Measurements from ENCODE around the gene SLC27A5. TPM values are rescaled to one million over a fixed set of nuclear protein-coding genes. Genes with fewer than 3 reads are reported as not detected.

The SLC27A5 gene
- polyA plus RNA-seq, 1 of the 3 experiments (the other 2 are of a cell fraction), result 57.3 TPM

DNA sequence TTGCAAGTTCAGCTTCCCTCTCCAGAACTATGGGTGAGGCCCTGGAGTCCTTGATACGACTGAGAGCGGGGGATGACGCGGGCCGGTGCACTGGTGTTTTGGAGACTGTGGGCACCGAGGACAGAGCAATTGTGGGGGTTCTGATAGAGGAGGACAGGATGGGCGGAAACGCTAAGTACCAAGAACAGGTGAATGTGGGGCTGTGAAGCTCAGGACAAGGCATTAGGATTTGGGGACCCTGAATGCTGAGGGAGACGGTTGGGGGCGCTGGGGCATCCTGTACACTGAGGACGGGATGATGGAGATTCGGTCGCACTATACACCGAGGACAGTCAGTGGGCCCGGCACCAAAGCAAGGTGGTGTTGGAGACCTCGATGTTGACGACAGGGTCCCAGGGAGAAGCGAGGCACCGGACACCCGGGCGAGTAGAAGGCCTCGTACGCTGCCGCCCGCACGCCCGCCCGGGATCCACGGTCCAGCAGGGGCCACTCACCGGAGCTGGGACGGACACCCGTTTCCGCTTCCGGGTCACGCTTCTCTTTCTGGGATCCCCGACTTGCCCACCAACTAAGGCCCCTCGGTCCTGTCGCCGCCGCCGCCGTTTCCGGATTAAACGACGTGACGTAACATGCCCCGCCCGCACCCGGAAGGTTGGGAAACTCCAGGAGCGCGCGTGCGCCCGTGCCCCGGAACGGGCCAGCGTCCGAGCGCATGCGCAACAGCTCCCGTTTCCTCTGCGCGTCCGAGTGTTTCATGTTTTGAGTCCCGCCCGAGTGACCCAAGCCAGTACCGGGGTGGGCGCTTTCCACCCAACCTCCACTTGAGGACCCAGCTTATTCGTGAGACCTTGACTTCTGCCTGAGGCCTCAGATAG lies 42.9 kb upstream of the SLC27A5 start, which contains the start of gene CHMP2A (continued):
- TF ChIP-seq, protein P1, sequence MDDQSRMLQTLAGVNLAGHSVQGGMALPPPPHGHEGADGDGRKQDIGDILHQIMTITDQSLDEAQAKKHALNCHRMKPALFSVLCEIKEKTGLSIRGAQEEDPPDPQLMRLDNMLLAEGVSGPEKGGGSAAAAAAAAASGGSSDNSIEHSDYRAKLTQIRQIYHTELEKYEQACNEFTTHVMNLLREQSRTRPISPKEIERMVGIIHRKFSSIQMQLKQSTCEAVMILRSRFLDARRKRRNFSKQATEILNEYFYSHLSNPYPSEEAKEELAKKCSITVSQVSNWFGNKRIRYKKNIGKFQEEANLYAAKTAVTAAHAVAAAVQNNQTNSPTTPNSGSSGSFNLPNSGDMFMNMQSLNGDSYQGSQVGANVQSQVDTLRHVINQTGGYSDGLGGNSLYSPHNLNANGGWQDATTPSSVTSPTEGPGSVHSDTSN (IDR thresholded peaks at IDR 0.05), result peak; percentile 90
- TF ChIP-seq, protein P2, sequence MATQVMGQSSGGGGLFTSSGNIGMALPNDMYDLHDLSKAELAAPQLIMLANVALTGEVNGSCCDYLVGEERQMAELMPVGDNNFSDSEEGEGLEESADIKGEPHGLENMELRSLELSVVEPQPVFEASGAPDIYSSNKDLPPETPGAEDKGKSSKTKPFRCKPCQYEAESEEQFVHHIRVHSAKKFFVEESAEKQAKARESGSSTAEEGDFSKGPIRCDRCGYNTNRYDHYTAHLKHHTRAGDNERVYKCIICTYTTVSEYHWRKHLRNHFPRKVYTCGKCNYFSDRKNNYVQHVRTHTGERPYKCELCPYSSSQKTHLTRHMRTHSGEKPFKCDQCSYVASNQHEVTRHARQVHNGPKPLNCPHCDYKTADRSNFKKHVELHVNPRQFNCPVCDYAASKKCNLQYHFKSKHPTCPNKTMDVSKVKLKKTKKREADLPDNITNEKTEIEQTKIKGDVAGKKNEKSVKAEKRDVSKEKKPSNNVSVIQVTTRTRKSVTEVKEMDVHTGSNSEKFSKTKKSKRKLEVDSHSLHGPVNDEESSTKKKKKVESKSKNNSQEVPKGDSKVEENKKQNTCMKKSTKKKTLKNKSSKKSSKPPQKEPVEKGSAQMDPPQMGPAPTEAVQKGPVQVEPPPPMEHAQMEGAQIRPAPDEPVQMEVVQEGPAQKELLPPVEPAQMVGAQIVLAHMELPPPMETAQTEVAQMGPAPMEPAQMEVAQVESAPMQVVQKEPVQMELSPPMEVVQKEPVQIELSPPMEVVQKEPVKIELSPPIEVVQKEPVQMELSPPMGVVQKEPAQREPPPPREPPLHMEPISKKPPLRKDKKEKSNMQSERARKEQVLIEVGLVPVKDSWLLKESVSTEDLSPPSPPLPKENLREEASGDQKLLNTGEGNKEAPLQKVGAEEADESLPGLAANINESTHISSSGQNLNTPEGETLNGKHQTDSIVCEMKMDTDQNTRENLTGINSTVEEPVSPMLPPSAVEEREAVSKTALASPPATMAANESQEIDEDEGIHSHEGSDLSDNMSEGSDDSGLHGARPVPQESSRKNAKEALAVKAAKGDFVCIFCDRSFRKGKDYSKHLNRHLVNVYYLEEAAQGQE (IDR thresholded peaks at IDR 0.05; ENCODE audit: low read depth, low read length), result no peak
- TF ChIP-seq YY1 (IDR thresholded peaks at IDR 0.05; ENCODE audit: low read depth) (peak; percentile 64; the same call in 1 of the 2 replicates), FOXM1 (IDR thresholded peaks at IDR 0.05; ENCODE audit: low read depth) (no peak), RAD21 (IDR thresholded peaks at IDR 0.05; ENCODE audit: low read length) (no peak)
- TF ChIP-seq, protein P3, sequence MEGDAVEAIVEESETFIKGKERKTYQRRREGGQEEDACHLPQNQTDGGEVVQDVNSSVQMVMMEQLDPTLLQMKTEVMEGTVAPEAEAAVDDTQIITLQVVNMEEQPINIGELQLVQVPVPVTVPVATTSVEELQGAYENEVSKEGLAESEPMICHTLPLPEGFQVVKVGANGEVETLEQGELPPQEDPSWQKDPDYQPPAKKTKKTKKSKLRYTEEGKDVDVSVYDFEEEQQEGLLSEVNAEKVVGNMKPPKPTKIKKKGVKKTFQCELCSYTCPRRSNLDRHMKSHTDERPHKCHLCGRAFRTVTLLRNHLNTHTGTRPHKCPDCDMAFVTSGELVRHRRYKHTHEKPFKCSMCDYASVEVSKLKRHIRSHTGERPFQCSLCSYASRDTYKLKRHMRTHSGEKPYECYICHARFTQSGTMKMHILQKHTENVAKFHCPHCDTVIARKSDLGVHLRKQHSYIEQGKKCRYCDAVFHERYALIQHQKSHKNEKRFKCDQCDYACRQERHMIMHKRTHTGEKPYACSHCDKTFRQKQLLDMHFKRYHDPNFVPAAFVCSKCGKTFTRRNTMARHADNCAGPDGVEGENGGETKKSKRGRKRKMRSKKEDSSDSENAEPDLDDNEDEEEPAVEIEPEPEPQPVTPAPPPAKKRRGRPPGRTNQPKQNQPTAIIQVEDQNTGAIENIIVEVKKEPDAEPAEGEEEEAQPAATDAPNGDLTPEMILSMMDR (IDR thresholded peaks at IDR 0.05), result no peak

DNA sequence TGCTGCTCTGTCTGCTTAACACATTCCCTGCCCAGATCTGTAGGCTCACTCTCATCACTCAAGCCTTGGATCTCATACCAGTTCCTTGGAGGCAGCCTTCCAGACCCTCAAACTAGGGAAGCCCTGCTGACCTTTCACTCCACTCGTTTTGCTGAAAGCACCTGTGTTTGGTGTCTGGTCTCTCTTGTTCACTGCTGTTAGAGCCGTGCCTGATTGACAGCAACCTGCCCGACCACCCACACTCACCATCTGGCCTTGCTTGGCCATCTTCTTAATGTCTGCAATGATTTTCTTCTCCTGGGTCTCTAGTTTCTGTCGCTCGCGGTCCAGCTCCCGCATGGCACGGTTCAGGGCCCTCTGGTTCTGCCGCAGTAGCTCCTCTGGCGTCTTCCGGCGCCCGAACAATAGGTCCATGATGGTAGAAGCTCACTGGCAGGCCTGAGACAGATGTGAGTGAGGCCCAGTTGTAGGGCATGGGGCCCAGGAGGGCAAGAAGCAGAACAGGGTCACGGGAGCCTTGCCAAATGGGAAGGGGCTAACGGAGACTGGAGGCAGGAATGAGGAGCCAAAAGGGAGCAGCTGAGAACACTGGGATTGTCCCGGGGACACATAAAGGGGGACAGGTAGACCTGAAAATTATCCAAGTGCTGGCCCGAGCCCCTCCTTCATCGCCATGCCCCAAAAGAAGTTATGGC lies 42.2 kb upstream of the SLC27A5 start:
- H3K9ac ChIP-seq, result peak overlapping the region; percentile 76
- H3K4me2 ChIP-seq, result peak overlapping the region; percentile 92
- POLR2A ChIA-PET, result interaction anchor here (1.1 to 4.3 kb wide), 6 partner anchors 9 to 191 kb away, joined by 6 to 49 read pairs (median 10); partner anchors contain the start of genes TRIM28, ZBTB45 and ZNF497
- H3K27ac ChIP-seq (ENCODE audit: low read depth in 2 of 2, low read length in 1 of 2), result peak overlapping the region; percentile 90 to 98
- DNase-seq, result no peak
- CTCF ChIA-PET, result interaction anchor here (1.5 to 9.1 kb wide), 5 partner anchors 9 to 48 kb away, joined by 3 to 81 read pairs (median 9); partner anchors contain the start of gene ZBTB45
- no peaks in the 10 kb centered on the region for H3K9me3 ChIP-seq
- 28% methylated on average over 18 of the region's 18 CpGs for WGBS (ENCODE audit: low lambda C conversion rate)
- no peak overlapping the region for H2AFZ ChIP-seq (ENCODE audit: low read depth)
- H3K79me2 ChIP-seq (ENCODE audit: insufficient read depth), result peaks cover 56% of the 10 kb centered on the region
- peaks cover 17 to 40% of the 10 kb centered on the region in 2 experiments; a peak in 3 of 4 replicates for H3K4me1 ChIP-seq (ENCODE audit: control insufficient read depth in 1 of 2, insufficient read depth in 2 of 2, low read depth in 1 of 2, low read length in 1 of 2)
- no peaks in the 10 kb centered on the region for H3K9me2 ChIP-seq
- no peaks in the 10 kb centered on the region for H3K27me3 ChIP-seq (ENCODE audit: insufficient read depth)
- H3K36me3 ChIP-seq (replicated peaks in 1 of 2; ENCODE audit: control insufficient read depth in 1 of 2, insufficient read depth in 2 of 2, low read length in 1 of 2), result peaks cover 41 to 56% of the 10 kb centered on the region in 2 experiments
- H3F3A ChIP-seq (replicated peaks; ENCODE audit: insufficient read depth), result peaks cover 67% of the 10 kb centered on the region
- peaks cover 22% of the 10 kb centered on the region for H4K20me1 ChIP-seq (ENCODE audit: insufficient read depth)
- peak overlapping the region; percentile 75 to 90 for H3K4me3 ChIP-seq (ENCODE audit: low read depth in 2 of 2, low read length in 1 of 2)
- TF ChIP-seq, protein P4, sequence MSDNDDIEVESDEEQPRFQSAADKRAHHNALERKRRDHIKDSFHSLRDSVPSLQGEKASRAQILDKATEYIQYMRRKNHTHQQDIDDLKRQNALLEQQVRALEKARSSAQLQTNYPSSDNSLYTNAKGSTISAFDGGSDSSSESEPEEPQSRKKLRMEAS (IDR thresholded peaks at IDR 0.05; ENCODE audit: low read depth), result no peak
- TF ChIP-seq RAD21 (IDR thresholded peaks at IDR 0.05; ENCODE audit: low read length) (no peak), MXI1 (IDR thresholded peaks at IDR 0.05; ENCODE audit: low read depth, low read length) (no peak), FOXJ3 (CRISPR knock-in tag; IDR thresholded peaks at IDR 0.05) (no peak), EZH2phosphoT487 (IDR thresholded peaks at IDR 0.05; ENCODE audit: borderline replicate concordance, low read depth) (no peak), YY1 (IDR thresholded peaks at IDR 0.05; ENCODE audit: low read depth) (no peak), NFIC (IDR thresholded peaks at IDR 0.05; ENCODE audit: borderline replicate concordance) (no peak), POLR2AphosphoS5 (IDR thresholded peaks at IDR 0.05; ENCODE audit: low read depth, low read length) (no peak)
- TF ChIP-seq, protein P5, sequence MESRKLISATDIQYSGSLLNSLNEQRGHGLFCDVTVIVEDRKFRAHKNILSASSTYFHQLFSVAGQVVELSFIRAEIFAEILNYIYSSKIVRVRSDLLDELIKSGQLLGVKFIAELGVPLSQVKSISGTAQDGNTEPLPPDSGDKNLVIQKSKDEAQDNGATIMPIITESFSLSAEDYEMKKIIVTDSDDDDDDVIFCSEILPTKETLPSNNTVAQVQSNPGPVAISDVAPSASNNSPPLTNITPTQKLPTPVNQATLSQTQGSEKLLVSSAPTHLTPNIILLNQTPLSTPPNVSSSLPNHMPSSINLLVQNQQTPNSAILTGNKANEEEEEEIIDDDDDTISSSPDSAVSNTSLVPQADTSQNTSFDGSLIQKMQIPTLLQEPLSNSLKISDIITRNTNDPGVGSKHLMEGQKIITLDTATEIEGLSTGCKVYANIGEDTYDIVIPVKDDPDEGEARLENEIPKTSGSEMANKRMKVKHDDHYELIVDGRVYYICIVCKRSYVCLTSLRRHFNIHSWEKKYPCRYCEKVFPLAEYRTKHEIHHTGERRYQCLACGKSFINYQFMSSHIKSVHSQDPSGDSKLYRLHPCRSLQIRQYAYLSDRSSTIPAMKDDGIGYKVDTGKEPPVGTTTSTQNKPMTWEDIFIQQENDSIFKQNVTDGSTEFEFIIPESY (IDR thresholded peaks at IDR 0.05; ENCODE audit: borderline replicate concordance, low read depth), result no peak
- TF ChIP-seq, protein P1 (IDR thresholded peaks at IDR 0.05), result no peak

Measured in SK-N-SH (cell line).